Endothelial cell of umbilical vein (primary cell): ENCODE results near the gene CYP2A13. TPM values are rescaled to one million over a fixed set of nuclear protein-coding genes. Genes with fewer than 3 reads are reported as not detected.
"Not testable (repeated sequence)": the region's sequence is repeated elsewhere in the genome, so short reads cannot be mapped to it uniquely, and the experiment has no call there.

ENCODE experiments used
- BruUV-seq: library from RNA; stranded (reverse); fragments of 400-500 nt; replicated peaks from 2 replicates; lab custom pipeline; 2021; lab: Mats Ljungman, UMichigan
- CTCF ChIA-PET: fragments of 300-600, 350-600 bp; sonication (Branson Sonifier 250); formaldehyde crosslinking; loops from one replicate; lab custom pipeline; 2021; ENCODE audit warnings: antibody characterized with exemption, inconsistent platforms; lab: Charles Lee
- POLR2A ChIA-PET: fragments of 300-600, 350-600 bp; sonication (Branson Sonifier 250); formaldehyde crosslinking; loops from one replicate; lab custom pipeline; 2021; ENCODE audit warnings: antibody characterized with exemption, inconsistent platforms; lab: Charles Lee
- DNase-seq: peaks from one replicate; pipeline ENCODE4 v3.0.0-alpha.2; 2011; ENCODE audit warnings: low read depth, low spot score
- FAIRE-seq: peaks from 2 replicates; lab custom pipeline; 2011; peaks lifted over from hg19 to GRCh38; lab: Jason Lieb, UNC
- H2AFZ ChIP-seq: 2 replicates; pipeline ENCODE4 v1.6.0; 2012; ENCODE audit warnings: low read depth, low read length, control low read depth, inconsistent platforms
- H3K27ac ChIP-seq: 2 replicates; pipeline ENCODE4 v1.5.1; 2011; ENCODE audit warnings: low read depth, mild to moderate bottlenecking, control low read depth, low read length, moderate library complexity; ENCODE audit not compliant: insufficient read depth
- H3K27me3 ChIP-seq, 2 experiments: 2 replicates each; pipeline versions ENCODE4 v1.6.0 to v1.6.1; 2011; ENCODE audit warnings: low read length in 2 of 2, mixed read lengths in 1 of 2; ENCODE audit not compliant: control insufficient read depth in 2 of 2, insufficient read depth in 2 of 2
- H3K36me3 ChIP-seq, 2 experiments: 2 replicates in 1 of 2; 3 replicates in 1 of 2; pipeline ENCODE4 v1.5.1; 2011; ENCODE audit warnings: low read length in 2 of 2, mild to moderate bottlenecking in 1 of 2, moderate library complexity in 1 of 2; ENCODE audit not compliant: control insufficient read depth in 2 of 2, insufficient read depth in 2 of 2; ENCODE audit errors: extremely low read depth in 1 of 2
- H3K4me1 ChIP-seq: 3 replicates; pipeline ENCODE4 v1.5.1; 2011; ENCODE audit warnings: mild to moderate bottlenecking, low read length; ENCODE audit not compliant: control insufficient read depth, insufficient read depth; ENCODE audit errors: extremely low read depth
- H3K4me2 ChIP-seq: 2 replicates; pipeline ENCODE4 v1.6.1; 2011; ENCODE audit warnings: low read length, control low read depth, mixed read lengths; ENCODE audit not compliant: insufficient read depth
- H3K4me3 ChIP-seq, 3 experiments: fragments of 200-600 bp in 1 of 3; sonication (generic), shearing (Covaris generic) in 1 of 3; replicated peaks in 1 of 3; 2 replicates each; pipeline ENCODE4 v1.5.1; 2011 to 2016; ENCODE audit warnings: control low read depth in 3 of 3, low read length in 3 of 3, mild to moderate bottlenecking in 2 of 3, inconsistent platforms in 1 of 3, low read depth in 1 of 3, moderate library complexity in 1 of 3; ENCODE audit not compliant: insufficient read depth in 1 of 3
- H3K79me2 ChIP-seq: 2 replicates; pipeline ENCODE4 v1.6.0; 2012; ENCODE audit warnings: low read length, inconsistent platforms; ENCODE audit not compliant: control insufficient read depth, insufficient read depth
- H3K9ac ChIP-seq: replicated peaks from 2 replicates; pipeline ENCODE3; 2011; ENCODE audit warnings: low read length, control low read depth; ENCODE audit not compliant: insufficient read depth; ENCODE audit errors: extremely low read depth
- H3K9me1 ChIP-seq: replicated peaks from 3 replicates; pipeline ENCODE4 v1.6.0; 2011; ENCODE audit warnings: mild to moderate bottlenecking, low read length; ENCODE audit not compliant: control insufficient read depth, insufficient read depth; ENCODE audit errors: extremely low read depth
- H3K9me3 ChIP-seq: replicated peaks from 2 replicates; pipeline ENCODE4 v1.5.1; 2012; ENCODE audit warnings: low read length, inconsistent platforms; ENCODE audit not compliant: control insufficient read depth, insufficient read depth
- H4K20me1 ChIP-seq: replicated peaks from 2 replicates; pipeline ENCODE3; 2011; ENCODE audit warnings: mild to moderate bottlenecking, low read length; ENCODE audit not compliant: control insufficient read depth, insufficient read depth; ENCODE audit errors: extremely low read depth
- CTCF ChIP-seq, 2 donors: IDR thresholded peaks; 1 replicate in 1 of 2; 2 replicates in 1 of 2; pipeline ENCODE4 v1.5.1; 2011; ENCODE audit warnings: low read length in 2 of 2, mild to moderate bottlenecking in 2 of 2, moderate library complexity in 2 of 2, control low read depth in 1 of 2, inconsistent platforms in 1 of 2, low read depth in 1 of 2; ENCODE audit not compliant: insufficient read depth in 1 of 2; ENCODE audit errors: extremely low read depth in 1 of 2
- EZH2 ChIP-seq: IDR thresholded peaks from 2 replicates; pipeline ENCODE4 v1.6.1; 2012; ENCODE audit warnings: borderline replicate concordance, low read depth, mild to moderate bottlenecking, moderate library complexity, low read length, inconsistent platforms; ENCODE audit not compliant: severe bottlenecking
- MAX ChIP-seq: IDR thresholded peaks from 2 replicates; pipeline ENCODE4 v1.6.1; 2011; ENCODE audit not compliant: insufficient read depth, insufficient read length
- dilution Hi-C: fragments of 300-500 bp; cut with MboI; formaldehyde crosslinking; loops from one replicate; pipeline ENCODE4 v1.15.0; 2019; ENCODE audit warnings: low sequenced_read_pairs; ENCODE audit not compliant: extremely low pct_ligation_motif_present
- intact Hi-C: fragments of 100-400 bp; cut with micrococcal nuclease; formaldehyde crosslinking; loops from one replicate; pipeline ENCODE4 v1.10.0; 2022
- polyA plus RNA-seq, 4 experiments: library from polyadenylated mRNA; depleted of rRNA in 3 of 4; stranded (reverse) in 3 of 4; unstranded in 1 of 4; fragments of >200 nt; gene quantifications; 2 replicates each; pipeline versions ENCODE4 v1.2.1 to v1.2.3, GENCODE V29; 2011 to 2012; ENCODE audit warnings: missing spikeins in 1 of 4
- total RNA-seq: library from RNA; stranded (reverse); gene quantifications from 2 replicates; pipeline ENCODE4 v1.2.3, GENCODE V29; 2021

Gene CYP2A13
- total and polyA plus RNA-seq, 2 donors (not counting 3 experiments of a cell fraction or from before 2014, with no cell fraction given): not detected

GRCh38 chr19:41127801-41128300, 39.6 kb downstream of the CYP2A13 start:
- BruUV-seq, H4K20me1 ChIP-seq, FAIRE-seq, H3K9ac ChIP-seq, H3K36me3 ChIP-seq, dilution Hi-C loops, H3K4me3 ChIP-seq, H3K4me2 ChIP-seq, H3K9me3 ChIP-seq, H3K9me1 ChIP-seq, H3K27ac ChIP-seq, H3K4me1 ChIP-seq, H3K79me2 ChIP-seq, H3K27me3 ChIP-seq, POLR2A ChIA-PET, H2AFZ ChIP-seq: not testable (repeated sequence)
- CTCF ChIA-PET: interaction anchor here (1.3 to 2.6 kb wide), 3 partner anchors 12 to 17 kb away, joined by 3 to 31 read pairs (median 13); no protein-coding TSS in a partner anchor
- DNase-seq: peak; percentile 21
- peak; percentile 28 to 41 for TF ChIP-seq CTCF (IDR thresholded peaks at IDR 0.05; ENCODE audit: extremely low read depth in 1 of 2, insufficient read depth in 1 of 2, low read depth in 1 of 2, low read length in 2 of 2)
- intact Hi-C loops: loop anchor here (5.0 kb wide), 2 partner anchors 179 to 311 kb away; no protein-coding TSS in a partner anchor

- H3K4me3 ChIP-seq: no peak overlapping the region
- no peaks in the 10 kb centered on the region for H3K79me2 ChIP-seq
- H4K20me1 ChIP-seq: no peaks in the 10 kb centered on the region
- H3K36me3 ChIP-seq: no peaks in the 10 kb centered on the region
- no peaks in the 10 kb centered on the region for H3K9me3 ChIP-seq
- TF ChIP-seq MAX (no peak), CTCF (IDR thresholded peaks at IDR 0.05; ENCODE audit: extremely low read depth in 1 of 2, insufficient read depth in 1 of 2, low read depth in 1 of 2, low read length in 2 of 2) (no peak), EZH2 (no peak)
- H3K9ac ChIP-seq: no peak overlapping the region
- H3K4me2 ChIP-seq: no peak overlapping the region
- H3K27me3 ChIP-seq: peaks cover 0 to 7% of the 10 kb centered on the region in 2 experiments
- dilution Hi-C loops: no loop called here
- H3K9me1 ChIP-seq: no peaks in the 10 kb centered on the region
- no peak overlapping the region for H2AFZ ChIP-seq
- DNase-seq (no peak), FAIRE-seq (no peak)
- intact Hi-C loops: loop anchor here (5.0 kb wide), 2 partner anchors 179 to 311 kb away; no protein-coding TSS in a partner anchor
- CTCF ChIA-PET: interaction anchor here (1.8 kb wide), 1 partner anchor 16 kb away, joined by 10 read pairs; no protein-coding TSS in a partner anchor
- POLR2A ChIA-PET: no interaction called here
- no TSS peak for BruUV-seq
- H3K27ac ChIP-seq: no peak overlapping the region
- no peaks in the 10 kb centered on the region for H3K4me1 ChIP-seq
These were observed 40.4 kb downstream of the CYP2A13 start for GRCh38 chr19:41128692-41129091.
